Measurements from ENCODE around the gene NPAS2.

The NPAS2 gene

GRCh38 chr2:101025561-101025960 is 205.6 kb downstream of the NPAS2 start:
- DNase-seq, result no peak

DNA sequence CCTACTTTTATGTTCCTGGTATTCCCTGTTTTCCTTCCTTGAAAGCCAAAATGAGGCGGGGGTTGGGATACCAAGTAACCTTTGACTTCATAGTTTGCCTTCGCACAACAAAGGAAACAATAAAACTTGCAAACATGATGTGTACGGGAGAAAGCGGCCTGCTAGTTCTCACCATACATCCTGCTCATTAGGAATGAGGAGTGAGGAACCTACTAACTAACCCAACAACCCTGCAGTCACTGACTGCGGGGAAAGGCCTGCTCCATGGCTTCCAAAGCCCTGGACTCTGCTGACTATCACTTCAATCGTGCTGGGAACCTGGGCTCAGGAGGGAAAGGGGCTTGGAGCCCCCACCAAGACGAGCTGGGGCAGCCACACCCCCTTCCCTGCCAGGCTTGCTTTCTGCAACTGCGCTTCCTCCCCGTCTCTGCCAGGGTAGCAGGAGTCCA is 206.3 kb downstream of the NPAS2 start:
- DNase-seq, result no peak

DNA sequence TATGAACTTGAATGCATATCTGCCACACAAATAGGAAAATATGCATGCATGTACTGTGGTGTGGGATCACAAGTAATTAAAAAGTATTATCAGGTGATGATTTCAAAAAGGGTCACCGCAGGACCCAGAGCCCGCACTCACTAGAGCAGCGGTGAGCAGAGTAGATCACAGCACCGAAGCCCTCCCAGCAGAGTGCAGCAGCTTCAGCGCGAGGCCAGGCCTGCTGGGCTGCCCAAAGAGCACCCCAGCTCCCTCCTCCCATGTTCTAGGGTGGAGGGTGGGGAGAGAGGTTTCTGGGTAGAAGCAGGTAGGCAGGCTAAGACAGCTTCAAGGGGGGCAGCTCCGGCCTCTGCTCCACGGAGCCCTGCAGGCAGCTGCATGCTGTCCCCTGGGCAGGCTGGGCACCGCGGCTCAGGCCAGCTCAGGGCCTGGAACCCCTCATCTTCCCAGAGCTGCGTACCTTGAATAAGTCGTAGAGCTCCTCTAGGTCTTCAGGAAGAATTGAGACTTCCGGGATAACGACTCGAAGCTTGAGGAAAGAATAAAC is 207.1 kb downstream of the NPAS2 start:
- DNase-seq, result no peak

DNA sequence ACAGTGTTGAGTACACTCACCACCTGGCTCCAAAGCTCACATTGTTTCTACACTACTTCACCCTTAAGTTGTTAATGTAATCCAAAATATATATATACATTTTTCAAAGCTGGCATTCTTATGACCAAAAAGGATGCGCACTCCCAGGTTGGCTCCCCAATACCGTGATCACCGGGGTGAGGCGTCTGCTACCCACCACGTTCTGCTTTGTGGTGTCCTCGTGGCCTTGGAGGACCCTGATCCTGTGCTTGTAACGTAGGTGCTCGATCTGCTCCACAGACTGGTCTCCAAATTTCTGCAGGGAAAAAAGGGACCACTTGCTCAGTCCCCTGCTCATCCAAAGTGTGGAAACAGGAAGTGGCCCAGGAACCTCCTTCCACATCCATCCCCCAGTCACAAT is 207.9 kb downstream of the NPAS2 start:
- DNase-seq, result no peak

GRCh38 chr2:101030866-101031554 is 211.1 kb downstream of the NPAS2 start:
- DNase-seq, result no peak

DNA sequence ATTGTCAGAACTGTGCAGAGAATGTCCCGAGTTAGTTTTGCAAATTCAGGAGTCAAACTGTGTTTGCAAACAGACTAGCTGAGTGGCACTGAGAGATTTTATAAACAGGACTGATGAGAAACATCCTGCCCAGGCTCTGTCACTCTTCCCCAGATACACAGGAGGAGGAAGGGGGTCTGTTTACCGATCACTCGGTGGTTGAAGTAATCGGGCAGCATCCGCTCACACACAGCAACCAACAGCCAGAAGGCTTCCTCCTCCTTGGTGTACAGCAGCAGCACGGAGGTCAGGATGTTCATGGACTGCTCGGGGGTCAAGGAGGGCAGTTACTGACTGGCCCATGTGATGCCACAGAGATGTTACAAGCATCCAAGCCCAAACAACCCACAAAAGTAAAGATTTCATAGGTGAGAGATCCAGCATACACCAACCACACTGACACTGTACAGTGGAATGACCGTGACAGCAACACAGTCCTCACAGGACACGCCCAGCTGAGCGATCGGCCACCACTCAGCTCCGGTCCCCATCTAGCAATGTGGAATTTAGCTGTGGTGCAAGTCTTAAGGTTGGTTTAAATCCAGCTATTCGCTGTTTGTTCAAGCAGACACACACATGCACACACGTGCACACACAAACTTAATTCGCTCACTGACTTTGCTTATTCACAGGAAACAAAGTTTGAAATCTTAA is 212.3 kb downstream of the NPAS2 start:
- no peak for DNase-seq

DNA sequence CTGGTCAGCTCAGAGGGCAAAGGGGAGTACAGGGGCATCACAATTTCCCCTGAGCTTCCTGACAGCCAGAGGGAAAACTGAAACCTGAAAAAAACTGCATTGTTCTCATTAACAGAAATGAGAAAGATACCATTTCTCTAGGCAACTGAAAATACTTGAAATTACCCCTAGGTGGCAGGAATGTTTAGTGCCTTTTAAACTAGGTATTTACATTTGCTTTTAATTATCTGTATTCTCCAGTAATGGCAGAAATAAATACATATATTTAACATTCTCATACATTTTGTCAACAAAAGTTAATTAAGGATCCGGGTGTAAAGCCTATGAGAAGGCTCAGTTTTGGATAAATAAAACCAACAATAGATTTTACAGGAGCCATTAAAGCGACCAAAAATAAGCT is 216.6 kb downstream of the NPAS2 start:
- no peak for DNase-seq

DNA sequence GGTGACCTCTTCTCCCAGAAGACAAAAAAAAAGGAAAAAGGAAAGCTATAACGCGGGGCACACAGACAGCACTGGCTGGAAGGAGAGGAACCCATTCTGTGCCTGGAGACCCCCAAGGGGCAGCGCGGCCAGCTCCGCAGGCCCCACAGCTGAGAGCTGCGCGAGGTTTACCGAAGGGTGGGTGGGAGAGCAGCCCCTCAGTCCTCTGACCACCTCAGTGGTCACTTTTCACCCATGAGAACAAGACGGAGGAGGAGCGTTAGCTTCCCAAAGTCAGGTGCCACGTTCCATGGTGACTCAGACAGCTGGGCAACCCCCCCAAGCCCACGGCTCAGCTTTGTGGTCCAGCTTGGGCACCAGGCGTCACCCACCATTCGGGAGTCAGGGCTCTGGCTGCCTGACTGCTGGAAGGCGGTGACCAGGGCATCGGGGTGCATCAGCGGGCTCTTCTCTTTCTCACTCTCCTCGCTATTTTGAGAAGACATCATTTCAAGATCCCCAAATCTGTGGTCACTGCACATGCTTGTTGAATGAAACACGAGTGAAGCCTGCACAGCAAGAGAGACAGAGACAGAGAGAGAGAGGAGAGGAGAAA is 217.3 kb downstream of the NPAS2 start:
- no peak for DNase-seq

DNA sequence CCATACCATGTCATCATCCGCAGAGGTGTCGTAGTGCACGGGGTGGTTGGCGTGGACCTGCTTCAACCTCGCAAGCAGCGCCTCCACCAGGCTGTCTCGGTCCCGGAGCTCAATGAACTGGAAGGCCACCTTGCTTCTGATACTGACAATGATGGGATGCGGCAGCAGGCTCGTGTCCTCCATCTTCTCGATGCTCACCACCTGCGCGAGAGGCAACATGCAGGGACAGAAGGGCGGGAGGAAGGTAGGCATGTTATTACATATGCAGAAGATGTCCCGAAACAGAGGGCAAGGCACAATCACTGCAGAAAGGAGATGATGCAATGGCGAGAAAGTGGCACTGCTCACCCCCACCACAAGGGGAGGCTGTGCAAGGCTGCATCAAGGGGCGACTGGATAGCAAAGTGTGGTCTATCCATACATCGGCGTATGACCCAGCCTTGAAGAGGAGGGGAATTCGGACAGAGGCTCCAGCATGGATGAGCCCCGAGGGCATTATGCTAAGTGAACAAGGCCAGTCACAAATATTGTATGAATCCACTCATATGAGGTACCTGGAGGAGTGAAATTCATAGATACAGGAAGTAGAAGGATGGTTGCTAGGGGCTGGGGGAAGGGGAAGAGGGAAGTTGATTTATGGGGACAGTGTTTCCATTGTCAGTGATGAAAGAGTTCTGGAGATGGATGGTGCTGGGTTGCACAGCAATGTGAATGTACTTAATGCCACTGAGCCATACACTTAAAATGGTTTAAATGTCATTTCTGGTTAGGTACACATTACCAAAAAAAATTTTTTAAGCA is 218.7 kb downstream of the NPAS2 start:
- no peak for DNase-seq

GRCh38 chr2:101040072-101040471 is 220.1 kb downstream of the NPAS2 start:
- no peak for DNase-seq

GRCh38 chr2:101040761-101041160 is 220.8 kb downstream of the NPAS2 start:
- DNase-seq, result no peak

GRCh38 chr2:101041413-101041812 is 221.5 kb downstream of the NPAS2 start:
- no peak for DNase-seq

DNA sequence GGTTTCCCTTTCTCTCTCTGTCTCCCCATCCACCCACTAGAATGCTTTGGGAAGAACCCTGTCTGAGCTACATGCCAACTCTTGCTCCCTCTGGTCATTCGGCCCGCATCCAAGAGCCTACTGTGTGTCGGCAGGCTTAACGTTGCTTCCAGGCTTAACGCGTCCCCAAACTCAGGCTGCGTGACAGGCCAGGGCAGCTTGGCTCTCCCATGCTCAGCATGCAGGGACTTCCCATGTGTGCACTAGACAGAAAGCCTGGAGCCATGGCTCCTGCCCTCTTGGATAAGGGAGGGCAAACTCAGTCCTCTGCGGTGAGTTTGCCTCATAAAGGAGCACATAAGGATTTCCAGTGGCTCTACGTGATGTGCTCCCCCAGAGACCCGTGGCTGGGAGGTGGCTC is 225.4 kb downstream of the NPAS2 start:
- DNase-seq, result no peak

Measured in CD4-positive, alpha-beta T cell treated with Interleukin-6 for 4 hours (primary cell).